Activated CD4-positive, CD25-positive, alpha-beta regulatory T cell treated with anti-CD3 and anti-CD28 coated beads, Interleukin-2, amount 50 U/mL, for 16 hours (primary cell): ENCODE data around the gene PCDHGB7.
"Not testable (repeated sequence)": the region's sequence is repeated elsewhere in the genome, so short reads cannot be mapped to it uniquely, and the experiment has no call there.

Experiments used
- DNase-seq: peaks from one replicate; pipeline ENCODE4 v3.0.0-alpha.2; 2020; ENCODE audit warnings: low read depth, low spot score

The PCDHGB7 gene

GRCh38 chr5:141397756-141398551 lies 19.5 kb upstream of the PCDHGB7 start, which contains the start of gene PCDHGB5:
Gene PCDHGB5, plus strand, starts transcription at chr5:141397947. Its CDS starts 181 bp downstream, at chr5:141398128.
- not testable (repeated sequence) for DNase-seq

- DNase-seq = no peak
These were observed 18.9 kb upstream of the PCDHGB7 start for GRCh38 chr5:141398608-141399007.

GRCh38 chr5:141399555-141400258 lies 17.8 kb upstream of the PCDHGB7 start:
- no peak for DNase-seq

- DNase-seq = no peak
These were observed 14.8 kb upstream of the PCDHGB7 start, which contains the start of gene PCDHGA9 for GRCh38 chr5:141402553-141403243. Gene PCDHGA9, plus strand, starts transcription at chr5:141402778. Its CDS starts 175 bp downstream, at chr5:141402953.

GRCh38 chr5:141403387-141403786 lies 14.1 kb upstream of the PCDHGB7 start:
- no peak for DNase-seq

GRCh38 chr5:141407790-141408505 lies 9.5 kb upstream of the PCDHGB7 start, which contains the start of gene PCDHGB6:
Gene PCDHGB6, plus strand, starts transcription at chr5:141408021. Its CDS starts 182 bp downstream, at chr5:141408203.
- DNase-seq = not testable (repeated sequence)

- DNase-seq = no peak
These were observed 7.7 kb upstream of the PCDHGB7 start for GRCh38 chr5:141409598-141410306.

GRCh38 chr5:141411575-141411974 lies 5.9 kb upstream of the PCDHGB7 start:
- no peak for DNase-seq

- no peak for DNase-seq
These were observed 4.5 kb upstream of the PCDHGB7 start, which contains the start of gene PCDHGA10 for GRCh38 chr5:141412854-141413539. Gene PCDHGA10, plus strand, starts transcription at chr5:141412987. Its CDS starts 189 bp downstream, at chr5:141413176.

- DNase-seq = no peak
These were observed 3.9 kb upstream of the PCDHGB7 start for GRCh38 chr5:141413540-141414069.

GRCh38 chr5:141414548-141415274 lies 2.8 kb upstream of the PCDHGB7 start:
- DNase-seq = not testable (repeated sequence)

GRCh38 chr5:141415275-141415618 lies 2.2 kb upstream of the PCDHGB7 start:
- not testable (repeated sequence) for DNase-seq

GRCh38 chr5:141419074-141419880 lies 1.8 kb downstream of the PCDHGB7 start:
- no peak for DNase-seq

- DNase-seq = no peak
These were observed 3.5 kb downstream of the PCDHGB7 start, which contains the start of gene PCDHGA11 for GRCh38 chr5:141420855-141421488. Gene PCDHGA11, plus strand, starts transcription at chr5:141421051. Its CDS starts 177 bp downstream, at chr5:141421228.

GRCh38 chr5:141421489-141421855 lies 4.0 kb downstream of the PCDHGB7 start:
- DNase-seq = no peak

- DNase-seq = no peak
These were observed 5.3 kb downstream of the PCDHGB7 start for GRCh38 chr5:141422742-141423291.

GRCh38 chr5:141427783-141428426 lies 10.4 kb downstream of the PCDHGB7 start:
- DNase-seq = no peak
